GM12801 (cell line): ENCODE data around the gene FST.

ENCODE experiments used
- TF ChIP-seq, protein P1 (sequence below): IDR thresholded peaks from one replicate; pipeline ENCODE4 v1.5.1; 2011; ENCODE audit warnings: control low read depth; ENCODE audit not compliant: insufficient read length; ENCODE audit errors: extremely low read depth

Gene FST

GRCh38 chr5:53480416-53481158, at the start of gene FST:
FST (plus strand) TSS chr5:53480629; CDS start chr5:53480792, 163 bp downstream.
- TF ChIP-seq, protein P1, sequence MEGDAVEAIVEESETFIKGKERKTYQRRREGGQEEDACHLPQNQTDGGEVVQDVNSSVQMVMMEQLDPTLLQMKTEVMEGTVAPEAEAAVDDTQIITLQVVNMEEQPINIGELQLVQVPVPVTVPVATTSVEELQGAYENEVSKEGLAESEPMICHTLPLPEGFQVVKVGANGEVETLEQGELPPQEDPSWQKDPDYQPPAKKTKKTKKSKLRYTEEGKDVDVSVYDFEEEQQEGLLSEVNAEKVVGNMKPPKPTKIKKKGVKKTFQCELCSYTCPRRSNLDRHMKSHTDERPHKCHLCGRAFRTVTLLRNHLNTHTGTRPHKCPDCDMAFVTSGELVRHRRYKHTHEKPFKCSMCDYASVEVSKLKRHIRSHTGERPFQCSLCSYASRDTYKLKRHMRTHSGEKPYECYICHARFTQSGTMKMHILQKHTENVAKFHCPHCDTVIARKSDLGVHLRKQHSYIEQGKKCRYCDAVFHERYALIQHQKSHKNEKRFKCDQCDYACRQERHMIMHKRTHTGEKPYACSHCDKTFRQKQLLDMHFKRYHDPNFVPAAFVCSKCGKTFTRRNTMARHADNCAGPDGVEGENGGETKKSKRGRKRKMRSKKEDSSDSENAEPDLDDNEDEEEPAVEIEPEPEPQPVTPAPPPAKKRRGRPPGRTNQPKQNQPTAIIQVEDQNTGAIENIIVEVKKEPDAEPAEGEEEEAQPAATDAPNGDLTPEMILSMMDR, result no peak

GRCh38 chr5:53431665-53432064, 48.8 kb upstream of the FST start:
- TF ChIP-seq, protein P1, result no peak

DNA sequence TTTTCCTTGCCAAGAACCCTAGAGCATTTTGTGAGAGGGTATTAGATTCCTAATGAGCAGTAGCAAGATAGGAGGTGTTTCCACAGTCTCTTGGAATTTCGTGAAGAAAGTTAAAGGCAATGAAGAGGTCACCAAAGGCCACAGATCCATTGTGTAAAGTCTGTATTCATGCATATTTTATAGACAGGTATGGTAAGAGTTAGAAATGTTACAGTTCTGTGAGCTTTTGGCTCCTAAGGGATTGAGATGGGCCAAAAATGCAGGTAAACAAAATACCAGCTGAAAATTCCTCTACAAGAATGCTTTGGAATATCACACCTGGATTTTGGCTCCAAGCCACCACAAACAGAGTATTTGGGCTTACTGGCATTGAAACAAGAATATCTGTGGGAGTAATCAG, 47.4 kb upstream of the FST start:
- TF ChIP-seq, protein P1, result no peak

DNA sequence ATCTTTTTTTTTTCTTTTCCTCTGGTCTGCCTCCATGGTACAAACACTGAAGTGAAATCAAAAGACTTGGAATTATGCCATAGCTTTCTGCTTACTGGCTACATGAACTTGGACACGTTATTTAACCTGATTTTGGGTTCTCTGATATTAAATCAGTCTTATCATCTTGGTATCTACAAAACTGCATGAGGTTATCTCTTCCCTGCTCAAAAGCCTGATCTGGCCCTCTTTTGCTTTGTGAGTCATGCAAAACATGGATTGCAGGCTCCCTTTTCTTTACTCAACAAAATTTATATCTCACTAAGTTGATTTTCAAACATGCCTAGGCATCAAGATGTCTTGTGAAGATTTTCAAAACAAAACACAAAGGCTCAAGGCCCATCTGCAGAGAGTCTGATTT, 45.9 kb upstream of the FST start:
- TF ChIP-seq, protein P1, result no peak

- TF ChIP-seq, protein P1, result no peak
Observed at GRCh38 chr5:53436480-53437191, 43.8 kb upstream of the FST start.

GRCh38 chr5:53438079-53438478, 42.4 kb upstream of the FST start:
- TF ChIP-seq, protein P1, result no peak

DNA sequence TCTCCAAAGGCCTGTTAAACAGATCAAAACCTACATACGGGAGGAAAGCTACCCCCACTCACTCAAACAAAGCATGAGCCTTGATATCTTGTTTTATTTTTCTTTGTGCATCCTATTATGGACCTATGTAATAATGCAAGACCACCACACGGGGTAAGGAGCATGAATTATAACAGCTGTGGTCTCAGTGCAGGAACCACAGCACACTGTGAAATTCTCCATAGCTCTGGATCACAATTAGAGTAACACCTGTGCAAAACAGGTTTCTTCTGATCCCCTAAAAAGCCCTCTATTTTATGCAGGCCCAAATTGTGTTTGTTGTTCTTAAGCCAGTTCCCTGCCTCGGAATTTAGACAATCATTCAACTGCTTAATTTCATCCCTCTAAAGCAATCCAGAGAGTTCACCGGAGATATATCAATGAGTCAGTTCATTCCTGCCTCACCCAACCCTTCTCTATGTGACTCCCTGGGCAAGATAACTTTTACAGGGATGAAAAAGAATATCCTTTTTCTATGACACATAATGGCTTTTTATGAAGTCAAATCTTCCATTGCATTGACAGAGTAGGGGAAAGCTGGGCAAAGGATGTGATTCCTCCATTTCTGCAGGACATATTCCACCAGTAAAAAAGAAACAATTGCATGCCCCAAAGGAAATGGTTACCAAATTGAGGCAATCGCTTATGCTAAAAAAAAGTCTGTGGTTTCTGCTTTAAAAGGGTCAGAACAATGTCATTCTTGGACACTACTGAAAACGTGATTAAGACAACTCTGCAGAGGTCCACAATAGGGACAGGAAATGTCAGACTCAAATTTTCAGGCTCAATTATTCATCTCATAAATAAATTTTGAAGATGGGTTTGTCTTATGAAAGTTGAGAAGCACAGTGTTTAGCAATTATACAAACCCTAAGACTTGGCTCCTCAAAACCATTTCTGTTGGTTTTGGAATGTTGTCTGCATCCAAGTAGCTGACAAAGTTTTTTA, 41.6 kb upstream of the FST start:
- TF ChIP-seq, protein P1, result no peak
